Lower leg skin (tissue), 3 donors: ENCODE data around the gene UBXN11.

Experiments used
- CTCF ChIP-seq, 3 donors: fragments of 450-650 bp; IDR thresholded peaks; one replicate each; pipeline ENCODE4 v1.5.1; 2016; ENCODE audit warnings: antibody characterized with exemption in 3 of 3, mild to moderate bottlenecking in 3 of 3, moderate library complexity in 2 of 3
- POLR2A ChIP-seq, 2 donors: fragments of 450-650 bp; IDR thresholded peaks; one replicate each; pipeline ENCODE4 v1.6.1; 2016 to 2017; ENCODE audit warnings: antibody characterized with exemption in 2 of 2, mild to moderate bottlenecking in 1 of 2, moderate library complexity in 1 of 2

DNA sequence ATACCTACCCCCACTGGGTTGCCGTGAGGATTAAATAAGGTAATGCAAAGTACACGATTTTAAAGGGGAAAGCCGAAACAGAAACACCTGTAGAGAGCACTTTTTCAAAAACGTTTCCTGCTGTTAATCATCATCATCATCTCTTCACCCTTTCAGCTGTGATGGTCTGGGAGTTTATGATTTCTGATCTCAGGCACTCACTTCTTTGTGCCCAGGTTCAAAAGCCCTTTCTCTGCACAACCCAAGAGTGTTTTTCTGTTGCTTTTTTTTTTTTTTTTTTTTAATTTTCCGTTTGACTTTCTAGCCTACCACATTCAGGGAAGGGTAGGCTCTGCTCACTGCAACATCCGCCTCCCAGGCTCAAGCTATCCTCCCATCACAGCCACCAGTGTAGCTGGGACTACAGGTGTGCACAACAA is 936 bp upstream of the UBXN11 start:
- no peak for TF ChIP-seq CTCF (IDR thresholded peaks at IDR 0.05)
- no peak for TF ChIP-seq POLR2A (IDR thresholded peaks at IDR 0.05)
